Fibroblast of the aortic adventitia (primary cell): Measurements from ENCODE around the gene SPTAN1. TPM values are rescaled to one million over a fixed set of nuclear protein-coding genes. Genes with fewer than 3 reads are reported as not detected.

Experiments
- DNase-seq: peaks from one replicate; pipeline ENCODE4 v3.0.0-alpha.2; 2010; ENCODE audit warnings: low read depth
- H3K4me3 ChIP-seq: 2 replicates; pipeline ENCODE4 v1.5.1; 2011; ENCODE audit warnings: low read depth, mild to moderate bottlenecking, control low read depth, low read length, moderate library complexity
- total RNA-seq: library from RNA; depleted of rRNA; stranded (reverse); fragments of >200 nt; gene quantifications from 2 replicates; pipeline ENCODE4 v1.2.3, GENCODE V29; 2012; ENCODE audit warnings: low replicate concordance
- TF ChIP-seq, protein P1 (sequence below): IDR thresholded peaks from 2 replicates; pipeline ENCODE4 v1.5.1; 2011; ENCODE audit warnings: mild to moderate bottlenecking, low read length, control low read depth, inconsistent platforms; ENCODE audit not compliant: insufficient read depth

SPTAN1 gene
- total RNA-seq, 1 donor: 287 TPM

- TF ChIP-seq, protein P1, sequence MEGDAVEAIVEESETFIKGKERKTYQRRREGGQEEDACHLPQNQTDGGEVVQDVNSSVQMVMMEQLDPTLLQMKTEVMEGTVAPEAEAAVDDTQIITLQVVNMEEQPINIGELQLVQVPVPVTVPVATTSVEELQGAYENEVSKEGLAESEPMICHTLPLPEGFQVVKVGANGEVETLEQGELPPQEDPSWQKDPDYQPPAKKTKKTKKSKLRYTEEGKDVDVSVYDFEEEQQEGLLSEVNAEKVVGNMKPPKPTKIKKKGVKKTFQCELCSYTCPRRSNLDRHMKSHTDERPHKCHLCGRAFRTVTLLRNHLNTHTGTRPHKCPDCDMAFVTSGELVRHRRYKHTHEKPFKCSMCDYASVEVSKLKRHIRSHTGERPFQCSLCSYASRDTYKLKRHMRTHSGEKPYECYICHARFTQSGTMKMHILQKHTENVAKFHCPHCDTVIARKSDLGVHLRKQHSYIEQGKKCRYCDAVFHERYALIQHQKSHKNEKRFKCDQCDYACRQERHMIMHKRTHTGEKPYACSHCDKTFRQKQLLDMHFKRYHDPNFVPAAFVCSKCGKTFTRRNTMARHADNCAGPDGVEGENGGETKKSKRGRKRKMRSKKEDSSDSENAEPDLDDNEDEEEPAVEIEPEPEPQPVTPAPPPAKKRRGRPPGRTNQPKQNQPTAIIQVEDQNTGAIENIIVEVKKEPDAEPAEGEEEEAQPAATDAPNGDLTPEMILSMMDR: no peak
- no peak overlapping the region for H3K4me3 ChIP-seq
- DNase-seq: no peak
These were observed 66.7 kb downstream of the SPTAN1 start for GRCh38 chr9:128619127-128619526.

GRCh38 chr9:128619779-128620178 is 67.4 kb downstream of the SPTAN1 start:
- H3K4me3 ChIP-seq: no peak overlapping the region
- TF ChIP-seq, protein P1: no peak
- DNase-seq: no peak

DNA sequence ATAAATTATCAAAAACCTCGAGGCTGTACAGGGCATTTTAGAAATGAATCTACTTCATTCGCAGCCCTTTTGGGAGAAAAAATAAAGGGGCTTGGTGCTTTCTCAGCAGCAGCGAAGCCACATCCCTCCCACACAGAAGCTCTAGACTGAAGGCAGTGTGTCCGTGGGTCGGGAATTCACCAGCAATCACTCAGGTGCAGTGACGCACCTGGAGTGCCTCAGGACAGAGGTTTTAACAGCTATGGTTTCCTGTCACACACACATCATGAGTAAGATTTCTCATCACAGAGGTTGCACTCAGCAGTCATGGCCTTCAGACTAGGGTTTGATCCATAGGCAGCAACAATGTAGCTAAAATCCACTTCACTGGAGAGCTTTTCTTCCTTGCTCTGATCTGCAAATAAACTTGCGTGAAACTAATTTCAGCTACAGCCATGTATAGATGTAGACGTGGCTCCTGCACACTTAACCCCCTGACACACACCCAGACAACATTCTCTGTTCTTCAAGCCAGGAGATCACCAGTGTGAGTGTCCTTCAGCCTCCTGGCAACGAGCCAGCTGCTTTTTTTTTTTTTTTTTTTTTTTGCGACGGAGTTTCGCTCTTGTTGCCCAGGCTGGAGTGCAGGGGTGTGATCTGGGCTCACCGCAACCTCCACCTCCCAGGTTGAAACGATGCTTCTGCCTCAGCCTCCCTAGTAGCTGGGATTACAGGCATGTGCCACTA is 69.5 kb downstream of the SPTAN1 start:
- DNase-seq: no peak
- H3K4me3 ChIP-seq: no peak overlapping the region
- TF ChIP-seq, protein P1: no peak

- TF ChIP-seq, protein P1: no peak
- H3K4me3 ChIP-seq: no peak overlapping the region
- no peak for DNase-seq
These were observed 72.2 kb downstream of the SPTAN1 start for GRCh38 chr9:128624566-128624965.

DNA sequence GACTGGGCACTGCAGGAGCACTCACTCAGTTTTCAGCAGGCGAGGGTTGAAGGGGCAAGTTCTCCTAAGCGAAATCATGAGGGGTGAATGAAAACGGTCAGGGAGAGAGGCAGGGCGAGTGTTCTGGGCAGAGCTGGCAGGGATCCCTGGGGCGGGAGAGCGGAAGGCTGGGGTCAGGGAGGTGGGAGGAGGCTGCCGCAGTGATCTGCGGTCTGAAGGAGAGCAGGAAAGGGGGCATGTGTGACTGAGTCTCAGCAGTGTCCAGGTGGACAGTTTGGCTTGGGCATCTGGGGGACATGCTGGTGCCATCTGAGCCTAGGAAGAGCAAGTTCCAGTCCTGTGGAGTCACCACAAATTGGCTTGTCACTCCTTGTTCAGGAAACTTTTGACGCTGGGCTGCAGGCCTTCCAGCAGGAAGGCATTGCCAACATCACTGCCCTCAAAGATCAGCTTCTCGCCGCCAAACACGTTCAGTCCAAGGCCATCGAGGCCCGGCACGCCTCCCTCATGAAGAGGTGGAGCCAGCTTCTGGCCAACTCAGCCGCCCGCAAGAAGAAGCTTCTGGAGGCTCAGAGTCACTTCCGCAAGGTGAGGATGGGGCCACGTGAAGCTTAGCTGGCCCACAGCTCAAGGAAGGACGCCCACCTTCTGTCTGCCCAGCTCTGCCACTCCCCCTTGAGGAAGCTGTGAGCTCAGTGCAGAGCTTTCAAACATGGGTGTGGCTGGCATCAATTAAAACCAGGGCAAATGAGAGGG is 73.2 kb downstream of the SPTAN1 start:
- no peak for DNase-seq
- H3K4me3 ChIP-seq: no peak overlapping the region
- TF ChIP-seq, protein P1: no peak

- no peak overlapping the region for H3K4me3 ChIP-seq
- no peak for DNase-seq
- TF ChIP-seq, protein P1: no peak
These were observed 73.8 kb downstream of the SPTAN1 start for GRCh38 chr9:128626181-128626580.
